Measurements from ENCODE around the gene ADGRG3.

ADGRG3 gene

GRCh38 chr16:57736419-57737351 is 68.6 kb downstream of the ADGRG3 start:
- peak; percentile 19 for DNase-seq (ENCODE audit: low spot score)

DNA sequence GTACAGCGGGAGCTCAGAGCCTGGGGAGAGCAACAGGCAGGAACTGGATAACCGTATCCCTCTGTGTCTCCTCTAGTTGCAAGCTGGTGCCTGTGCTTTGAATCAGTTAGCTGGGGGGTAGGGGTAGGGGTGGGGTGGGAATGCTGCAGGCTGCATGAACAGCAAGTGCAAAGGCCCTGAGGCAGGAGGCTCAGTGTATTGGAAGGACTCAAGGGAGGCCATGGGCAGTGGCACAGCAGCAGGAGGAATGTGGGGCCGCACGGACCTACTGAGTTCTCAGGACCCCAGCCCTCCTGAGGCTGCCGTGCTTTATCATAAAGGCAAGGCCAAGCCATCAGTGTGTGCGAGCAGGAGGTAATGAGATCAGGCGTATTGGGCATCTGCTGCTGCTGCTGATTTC is 70.7 kb downstream of the ADGRG3 start:
- no peak for DNase-seq (ENCODE audit: low spot score)
